Neuron (in vitro differentiated cells): Measurements from ENCODE around the gene C22orf23.

Experiments
- H2AFZ ChIP-seq: one replicate; pipeline ENCODE4 v1.6.1; 2013; ENCODE audit warnings: low read depth, mild to moderate bottlenecking, inconsistent platforms, low read length, moderate library complexity
- H3K27me3 ChIP-seq: one replicate; pipeline ENCODE4 v1.6.1; 2013; ENCODE audit warnings: low read length; ENCODE audit not compliant: insufficient read depth
- H3K36me3 ChIP-seq: one replicate; pipeline ENCODE4 v1.6.1; 2013; ENCODE audit warnings: low read length; ENCODE audit not compliant: insufficient read depth
- H3K4me1 ChIP-seq: one replicate; pipeline ENCODE4 v1.6.1; 2013; ENCODE audit warnings: low read length; ENCODE audit not compliant: insufficient read depth
- H3K4me3 ChIP-seq: 2 replicates; pipeline ENCODE4 v1.5.1; 2013; ENCODE audit warnings: mild to moderate bottlenecking, low read length, moderate library complexity
- H3K9me3 ChIP-seq: one replicate; pipeline ENCODE4 v1.6.1; 2013; ENCODE audit warnings: low read length

Gene C22orf23

DNA sequence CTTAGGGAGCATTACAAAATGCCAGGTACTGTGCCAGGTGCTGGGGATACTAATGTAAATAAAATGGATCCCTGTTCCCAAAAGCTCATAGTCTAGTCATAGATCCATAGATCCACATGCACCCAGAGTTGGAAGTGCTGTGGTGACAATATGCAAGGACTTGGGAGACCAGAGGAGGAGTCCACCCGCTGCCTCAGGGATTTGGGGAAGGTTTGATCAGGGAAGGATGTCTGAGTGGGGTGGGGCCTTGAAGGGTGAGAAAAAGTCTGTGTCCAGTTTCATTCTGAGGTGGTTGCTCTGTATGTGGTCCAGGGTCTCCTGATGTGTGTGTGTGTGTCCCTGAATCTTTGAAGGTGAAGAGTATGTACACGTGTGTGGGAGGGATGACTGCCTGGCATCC, 21.8 kb upstream of the C22orf23 start:
- Histone ChIP-seq H3K4me3 (no peak overlapping the region), H3K9me3 (no peaks in the 10 kb centered on the region), H3K4me1 (no peaks in the 10 kb centered on the region), H3K36me3 (peaks cover 3% of the 10 kb centered on the region), H3K27me3 (no peaks in the 10 kb centered on the region), H2AFZ (no peak overlapping the region)

GRCh38 chr22:37973271-37974170, 20.1 kb upstream of the C22orf23 start:
- Histone ChIP-seq H3K4me3 (no peak overlapping the region), H3K4me1 (no peaks in the 10 kb centered on the region), H3K27me3 (no peaks in the 10 kb centered on the region), H3K9me3 (no peaks in the 10 kb centered on the region), H2AFZ (no peak overlapping the region), H3K36me3 (peaks cover 6% of the 10 kb centered on the region)

DNA sequence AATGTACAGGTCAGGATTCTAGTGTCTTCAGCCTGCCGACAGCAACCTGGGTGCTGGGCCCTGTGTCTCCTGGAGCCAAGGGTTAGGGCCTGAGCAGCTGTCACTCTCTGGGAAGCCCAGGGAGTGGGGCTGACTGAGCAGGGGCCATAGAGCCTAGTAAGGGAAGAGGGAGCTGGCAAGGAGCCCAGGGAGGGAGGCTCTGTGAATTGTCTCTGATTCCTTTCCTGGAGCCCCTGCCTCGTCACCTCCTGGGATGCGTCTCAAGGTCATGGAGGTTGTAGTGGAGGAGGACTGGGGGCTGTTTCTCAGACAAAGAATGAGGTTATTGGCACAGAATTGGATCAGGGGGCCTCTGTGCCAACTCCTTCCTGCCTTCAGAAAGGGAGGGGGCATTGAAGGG, 19.1 kb upstream of the C22orf23 start:
- no peak overlapping the region for H3K4me3 ChIP-seq
- no peak overlapping the region for H2AFZ ChIP-seq
- no peaks in the 10 kb centered on the region for H3K4me1 ChIP-seq
- no peaks in the 10 kb centered on the region for H3K27me3 ChIP-seq
- H3K36me3 ChIP-seq: peaks cover 16% of the 10 kb centered on the region
- H3K9me3 ChIP-seq: no peaks in the 10 kb centered on the region

GRCh38 chr22:37971475-37972434, 18.4 kb upstream of the C22orf23 start:
- H3K9me3 ChIP-seq: no peaks in the 10 kb centered on the region
- H3K4me1 ChIP-seq: no peaks in the 10 kb centered on the region
- H3K36me3 ChIP-seq: peaks cover 24% of the 10 kb centered on the region
- H2AFZ ChIP-seq: no peak overlapping the region
- H3K4me3 ChIP-seq: no peak overlapping the region
- no peaks in the 10 kb centered on the region for H3K27me3 ChIP-seq

DNA sequence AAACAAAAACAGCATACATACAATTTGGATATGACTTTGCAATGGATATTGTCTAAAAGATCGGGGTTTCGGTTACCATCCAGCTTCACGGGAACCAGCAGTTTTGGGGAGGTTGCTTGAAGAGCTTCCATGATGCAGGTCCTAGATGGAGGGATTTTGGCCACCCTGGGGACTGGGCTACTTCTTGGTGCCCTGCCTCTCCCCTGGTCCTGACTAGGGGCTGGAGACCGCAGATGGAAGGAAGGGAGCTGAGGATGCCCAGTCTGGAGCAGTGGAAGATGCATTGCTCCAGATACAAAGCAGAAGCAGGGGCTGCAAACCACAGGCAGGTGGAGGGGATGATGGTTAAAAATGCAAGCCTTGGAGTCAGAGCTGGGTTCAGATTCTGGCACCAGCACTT, 17.5 kb upstream of the C22orf23 start:
- Histone ChIP-seq H3K9me3 (no peaks in the 10 kb centered on the region), H3K4me1 (no peaks in the 10 kb centered on the region), H2AFZ (no peak overlapping the region), H3K27me3 (no peaks in the 10 kb centered on the region), H3K36me3 (peaks cover 24% of the 10 kb centered on the region), H3K4me3 (no peak overlapping the region)

DNA sequence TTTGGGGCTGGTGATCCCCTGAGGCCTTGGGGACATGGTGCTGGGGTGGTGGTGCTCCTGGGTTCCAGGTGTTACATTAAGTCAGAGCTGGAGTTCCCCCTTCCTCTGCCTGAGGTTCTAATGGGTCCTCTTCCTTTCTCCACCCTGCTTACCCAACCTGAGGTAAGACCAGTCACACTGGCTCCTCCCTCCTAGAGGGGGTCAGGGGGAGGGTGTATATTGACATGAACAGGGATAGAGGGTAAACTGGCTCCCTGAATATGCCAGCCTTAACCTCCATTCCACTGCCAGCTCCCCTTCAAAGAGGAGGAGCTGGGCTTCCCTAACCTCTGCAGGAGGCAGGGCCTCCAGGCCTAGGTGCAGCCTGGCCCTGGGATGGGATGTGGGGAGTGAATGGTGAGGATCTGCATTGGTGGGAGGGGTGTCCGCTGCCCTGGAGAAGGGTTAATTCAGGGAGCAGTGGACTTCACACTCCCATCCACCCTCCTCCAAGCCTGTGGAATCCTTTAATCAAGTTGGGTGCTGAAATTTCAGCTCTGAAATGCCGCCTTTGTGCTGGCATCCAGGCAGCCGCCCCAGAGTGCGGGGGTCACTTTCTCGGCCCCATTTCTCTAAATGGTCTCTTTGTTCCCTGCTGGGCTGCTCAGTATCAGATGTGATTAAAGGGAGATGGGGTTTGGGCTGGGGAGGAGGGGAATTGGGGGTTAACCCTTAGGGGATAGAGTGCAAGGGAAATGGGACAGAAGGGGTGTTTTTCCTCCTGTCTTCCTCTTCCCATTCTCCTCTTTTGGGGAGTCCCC, 15.3 kb upstream of the C22orf23 start:
- Histone ChIP-seq H3K36me3 (peaks cover 27% of the 10 kb centered on the region), H2AFZ (no peak overlapping the region)

GRCh38 chr22:37967637-37968451, 14.4 kb upstream of the C22orf23 start:
- Histone ChIP-seq H3K4me3 (no peak overlapping the region), H3K27me3 (no peaks in the 10 kb centered on the region), H2AFZ (no peak overlapping the region), H3K9me3 (no peaks in the 10 kb centered on the region), H3K4me1 (no peaks in the 10 kb centered on the region), H3K36me3 (peaks cover 27% of the 10 kb centered on the region)

More for the DNA sequence above, 15.3 kb upstream of the C22orf23 start:
- no peak overlapping the region for H3K4me3 ChIP-seq
- no peaks in the 10 kb centered on the region for H3K4me1 ChIP-seq
- no peaks in the 10 kb centered on the region for H3K27me3 ChIP-seq
- no peaks in the 10 kb centered on the region for H3K9me3 ChIP-seq

DNA sequence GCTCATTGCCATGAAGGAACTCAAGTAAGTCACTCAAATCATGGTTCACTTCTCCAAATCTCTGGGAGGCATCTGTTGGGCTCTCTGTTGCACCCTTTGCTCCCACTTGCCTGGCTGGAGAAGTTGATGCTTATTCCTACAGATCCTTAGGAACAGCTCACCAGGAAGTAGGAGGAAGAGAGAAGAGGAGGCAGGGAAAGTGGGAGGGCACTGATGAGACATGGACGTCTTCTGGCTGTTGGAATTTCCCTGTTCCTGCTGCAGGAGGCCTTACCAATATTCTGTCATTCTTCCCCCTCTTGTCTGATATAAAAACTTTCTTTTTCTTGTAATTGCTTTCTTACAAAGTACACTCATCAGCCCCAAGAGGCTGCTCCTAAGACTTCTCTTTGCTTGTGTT, 13.7 kb upstream of the C22orf23 start:
- peaks cover 31% of the 10 kb centered on the region for H3K36me3 ChIP-seq

DNA sequence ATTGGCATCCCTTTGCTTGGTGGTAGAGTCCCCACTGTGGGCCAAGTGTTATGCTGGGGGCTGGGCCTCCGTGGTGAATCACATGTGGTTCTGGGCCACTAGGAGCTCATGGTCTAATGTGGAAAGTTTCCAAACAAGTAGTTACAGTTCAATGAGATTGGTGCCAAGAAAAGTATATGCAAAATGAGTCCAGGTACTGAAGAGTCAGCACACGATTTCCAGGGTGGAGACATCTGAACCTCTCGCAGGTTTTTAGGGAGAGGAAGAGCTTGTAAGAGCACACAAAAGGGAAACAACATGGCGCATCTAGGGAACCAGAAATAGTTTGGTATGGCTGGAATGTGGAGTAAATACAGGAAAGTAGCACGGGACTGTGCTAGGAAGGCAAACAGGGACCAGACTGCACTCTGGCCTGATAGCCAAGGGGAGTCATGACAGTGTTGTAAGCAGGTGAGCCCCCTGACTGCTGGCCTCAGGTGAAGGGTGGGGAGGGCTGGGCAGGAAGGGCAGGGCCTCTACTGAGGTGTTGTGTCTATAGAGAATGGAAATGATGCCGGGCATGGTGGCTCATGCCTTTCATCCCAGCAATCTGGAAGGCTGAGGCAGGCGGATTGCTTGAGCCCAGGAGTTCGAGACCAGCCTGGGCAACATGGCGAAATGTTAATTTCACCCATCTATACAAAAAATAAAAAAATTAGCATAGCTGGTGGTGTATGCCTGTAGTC, 12.7 kb upstream of the C22orf23 start:
- Histone ChIP-seq H3K9me3 (no peaks in the 10 kb centered on the region), H3K36me3 (peaks cover 37% of the 10 kb centered on the region), H3K4me3 (no peak overlapping the region)

More for the DNA sequence above, 13.7 kb upstream of the C22orf23 start:
- H3K27me3 ChIP-seq: no peaks in the 10 kb centered on the region
- H3K4me3 ChIP-seq: no peak overlapping the region
- H3K4me1 ChIP-seq: no peaks in the 10 kb centered on the region
- no peaks in the 10 kb centered on the region for H3K9me3 ChIP-seq
- no peak overlapping the region for H2AFZ ChIP-seq

GRCh38 chr22:37961062-37961461, 7.7 kb upstream of the C22orf23 start:
- H3K27me3 ChIP-seq: no peaks in the 10 kb centered on the region
- H3K36me3 ChIP-seq: peaks cover 52% of the 10 kb centered on the region
- no peak overlapping the region for H2AFZ ChIP-seq
- no peak overlapping the region for H3K4me3 ChIP-seq
- no peaks in the 10 kb centered on the region for H3K4me1 ChIP-seq
- peaks cover 2% of the 10 kb centered on the region for H3K9me3 ChIP-seq

More for the DNA sequence above, 12.7 kb upstream of the C22orf23 start:
- Histone ChIP-seq H2AFZ (no peak overlapping the region), H3K4me1 (no peaks in the 10 kb centered on the region), H3K27me3 (no peaks in the 10 kb centered on the region)

- no peaks in the 10 kb centered on the region for H3K27me3 ChIP-seq
- peaks cover 7% of the 10 kb centered on the region for H3K4me1 ChIP-seq
- no peak overlapping the region for H2AFZ ChIP-seq
- no peak overlapping the region for H3K4me3 ChIP-seq
- H3K9me3 ChIP-seq: peaks cover 2% of the 10 kb centered on the region
- peaks cover 52% of the 10 kb centered on the region for H3K36me3 ChIP-seq
These were observed 5.9 kb upstream of the C22orf23 start for GRCh38 chr22:37959231-37959825.
